KBM-7 (cell line): ENCODE measurements around the gene LPAR6.
"Not testable (repeated sequence)": the region's sequence is repeated elsewhere in the genome, so short reads cannot be mapped to it uniquely, and the experiment has no call there.

Experiments used
- DNase-seq: peaks from one replicate; pipeline ENCODE4 v3.0.0-alpha.2; 2015
- in situ Hi-C: fragments of 300-500 bp; cut with MboI; formaldehyde crosslinking; loops from 2 replicates; pipeline ENCODE4 v1.14.3; 2020; ENCODE audit warnings: low sequenced_read_pairs, low pct_unique_long_range_greater_than_20kb, mixed read lengths

LPAR6 gene

DNA sequence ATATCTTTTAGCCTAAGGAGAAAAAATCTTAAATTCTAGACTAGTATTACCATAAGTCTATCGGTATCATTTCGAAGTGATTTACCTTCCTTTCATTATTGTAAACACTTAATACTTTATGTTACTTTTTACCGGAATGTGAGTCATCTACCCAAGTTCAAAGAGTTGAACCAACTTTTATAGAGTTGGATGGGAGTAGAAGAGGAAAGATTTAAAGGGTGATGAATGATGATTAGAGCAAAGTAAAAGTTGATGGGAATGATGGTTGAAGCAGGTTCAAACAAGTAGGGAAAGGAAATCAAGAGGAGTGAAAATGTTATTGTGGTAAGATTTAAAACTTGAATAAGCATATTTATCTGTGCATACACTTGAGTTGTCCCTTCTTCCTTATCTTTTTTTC, 11.3 kb upstream of the LPAR6 start:
- in situ Hi-C loops = no loop called here
- no peak for DNase-seq

DNA sequence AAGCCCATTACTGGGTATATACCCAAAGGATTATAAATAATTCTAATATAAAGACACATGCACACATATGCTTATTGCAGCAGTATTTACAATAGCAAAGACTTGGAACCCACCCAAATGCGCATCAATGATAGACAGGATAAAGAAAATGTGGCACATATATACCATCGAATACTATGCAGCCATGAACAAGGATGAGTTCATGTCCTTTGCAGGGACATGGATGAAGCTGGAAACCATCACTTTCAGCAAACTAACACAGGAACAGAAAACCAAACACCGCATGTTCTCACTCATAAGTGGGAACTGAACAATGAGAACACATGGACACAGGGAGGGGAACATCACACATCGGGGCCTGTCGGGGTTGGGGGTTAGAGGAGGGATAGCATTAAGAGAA, 9.1 kb upstream of the LPAR6 start:
- DNase-seq, in situ Hi-C loops: not testable (repeated sequence)

DNA sequence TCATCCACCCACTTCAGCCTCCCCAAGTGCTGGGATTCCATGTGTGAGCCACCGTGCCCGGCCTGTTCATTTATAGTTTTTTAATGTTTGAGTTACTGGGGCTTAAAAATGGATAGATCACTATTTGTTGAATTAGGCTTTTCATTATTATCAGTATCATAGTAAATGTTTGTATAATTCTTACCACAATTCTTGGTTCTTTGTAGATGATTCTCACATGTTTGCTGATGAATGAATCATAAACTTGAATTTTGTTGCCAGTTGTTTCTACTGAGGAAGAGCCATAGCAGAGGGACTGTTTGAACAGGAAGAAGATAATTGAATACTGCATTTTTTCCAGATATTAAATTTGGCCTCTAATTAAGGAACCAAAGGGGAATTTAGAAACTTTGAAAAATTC, 2.6 kb upstream of the LPAR6 start:
- no peak for DNase-seq
- in situ Hi-C loops = no loop called here

DNA sequence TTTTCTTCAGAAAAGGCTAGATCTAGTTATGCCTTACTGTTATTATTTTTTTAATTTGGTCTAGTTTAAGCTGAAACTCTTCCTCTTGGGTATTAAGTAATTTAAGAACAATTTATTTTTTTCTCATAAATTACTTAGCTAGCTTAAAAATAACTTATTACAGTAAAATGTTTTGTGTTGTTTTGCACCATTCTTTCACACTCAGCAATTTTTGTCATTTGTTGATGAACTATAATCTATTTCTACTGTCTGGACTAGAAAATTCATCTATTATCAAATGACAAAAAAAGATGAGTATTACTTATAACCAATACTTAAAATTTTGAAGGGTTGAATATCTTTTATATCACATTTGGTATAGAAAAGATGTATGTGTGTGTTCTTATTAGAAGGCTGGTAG, 1.6 kb upstream of the LPAR6 start:
- in situ Hi-C loops = no loop called here

DNA sequence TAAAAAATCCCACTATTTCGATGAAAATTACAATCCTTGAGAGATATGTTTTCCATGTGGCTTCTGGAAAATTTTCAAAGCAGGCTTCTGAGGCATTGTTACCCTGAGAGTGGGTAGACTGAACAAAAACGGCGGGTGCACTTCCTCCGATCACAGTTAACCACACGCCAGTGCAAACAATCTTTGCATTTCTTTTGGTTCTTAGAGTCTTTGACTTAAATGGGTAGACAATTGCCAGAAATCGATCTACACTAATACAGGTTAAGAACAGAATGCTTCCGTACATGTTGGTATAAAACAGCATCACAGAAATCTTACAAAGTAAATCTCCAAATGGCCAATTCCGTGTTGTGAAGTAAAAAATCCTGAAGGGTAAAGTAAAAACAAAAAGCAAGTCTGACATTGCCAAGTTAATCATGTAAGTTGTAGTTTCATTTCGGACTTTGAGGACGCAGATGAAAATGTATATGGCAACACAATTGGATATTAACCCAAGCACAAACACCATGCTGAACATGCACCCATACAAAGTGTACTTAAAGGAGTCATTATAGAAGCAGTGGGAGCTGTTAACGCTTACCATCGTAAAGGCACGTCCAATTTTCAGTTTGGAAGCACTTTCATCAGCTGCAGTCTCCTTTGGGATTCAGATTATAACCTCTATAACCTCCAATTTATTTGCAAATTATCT, 927 bp downstream of the LPAR6 start:
- peak; percentile 48 for DNase-seq
- in situ Hi-C loops = no loop called here

More for the DNA sequence above, 1.6 kb upstream of the LPAR6 start:
- no peak for DNase-seq

DNA sequence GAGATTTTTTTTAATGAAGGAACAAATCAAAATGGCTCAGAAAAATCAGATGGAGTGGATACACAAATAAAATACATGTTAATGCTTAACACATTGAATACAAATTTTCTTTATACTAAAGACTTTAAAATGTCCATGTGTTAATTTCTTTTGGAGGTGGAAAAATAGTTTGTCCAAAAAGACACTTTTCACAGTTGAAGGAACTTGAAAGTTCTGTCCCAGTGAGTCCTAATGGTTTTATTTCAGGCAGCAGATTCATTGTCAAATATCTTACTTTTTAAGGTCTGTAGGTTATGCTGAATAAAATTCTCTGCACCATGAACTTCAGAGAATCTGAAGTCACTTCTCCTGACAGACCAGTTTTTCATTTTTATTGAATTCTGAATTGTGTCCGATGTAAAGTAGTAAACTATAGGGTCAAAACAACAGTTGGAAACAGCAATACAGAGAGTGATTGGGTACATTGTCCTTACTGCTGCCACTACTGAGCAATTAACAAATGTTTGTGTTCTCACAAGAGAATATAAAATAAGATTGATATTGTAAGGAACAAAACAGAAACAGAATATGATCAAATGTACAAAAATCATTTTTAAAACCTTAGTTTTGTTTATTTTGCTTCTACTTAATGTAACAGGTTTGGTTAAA, 1.6 kb downstream of the LPAR6 start:
- DNase-seq = peak; percentile 50
- in situ Hi-C loops = no loop called here

DNA sequence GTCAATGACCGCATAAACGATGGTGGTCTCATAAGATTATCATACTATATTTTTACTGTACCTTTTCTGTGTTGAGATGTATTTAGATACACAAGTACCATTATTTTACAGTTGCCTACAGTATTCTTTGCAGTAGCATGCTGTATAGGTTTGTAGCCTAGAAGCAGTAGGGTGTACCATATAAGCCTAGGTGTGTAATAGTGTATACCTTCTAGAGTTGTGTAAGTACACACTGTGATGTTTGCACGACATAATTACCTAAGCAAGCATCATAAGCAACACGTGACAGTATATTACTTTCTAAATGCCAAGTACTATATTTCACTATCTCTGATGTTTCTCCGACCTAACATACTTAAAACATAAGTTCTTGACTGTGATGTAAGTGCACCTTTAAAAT, 2.7 kb downstream of the LPAR6 start:
- peak; percentile 55 for DNase-seq
- in situ Hi-C loops = no loop called here

DNA sequence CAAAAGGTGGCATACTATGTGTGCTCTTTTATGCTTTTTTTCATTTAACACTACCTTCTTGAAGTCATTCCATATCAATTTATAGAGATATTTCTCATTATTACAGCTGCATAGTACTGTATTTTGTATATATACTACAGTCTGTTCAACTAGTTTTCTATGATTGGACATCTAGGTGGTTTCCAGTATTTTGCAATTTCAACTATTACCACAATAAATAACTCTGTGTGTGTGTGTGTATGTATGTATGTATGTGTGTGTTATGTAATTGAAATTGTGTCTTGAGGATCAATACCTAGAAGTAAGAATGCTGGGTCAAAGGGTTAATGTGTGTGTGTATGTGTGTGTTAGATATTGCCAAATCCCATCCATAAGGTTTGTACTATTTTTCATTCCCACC, 7.0 kb downstream of the LPAR6 start:
- in situ Hi-C loops = no loop called here

DNA sequence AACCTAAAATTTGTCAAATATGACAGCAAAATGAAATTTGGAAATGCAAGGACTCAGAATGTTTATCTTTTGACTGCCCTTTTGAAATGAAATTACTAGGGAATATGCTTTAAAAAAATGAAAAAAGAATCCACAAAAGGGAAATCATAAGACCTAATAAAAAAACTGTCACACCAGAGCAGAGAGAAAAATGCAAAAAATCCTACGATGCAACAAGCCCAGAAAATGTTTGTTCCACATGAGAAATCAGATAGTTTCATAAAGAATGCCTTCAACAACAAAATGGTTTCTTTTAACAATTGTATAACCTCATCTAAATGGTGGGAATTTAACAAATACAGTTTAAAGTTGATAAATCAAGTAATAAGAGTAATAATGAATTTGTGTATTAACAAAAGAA, 8.0 kb downstream of the LPAR6 start:
- DNase-seq = no peak
- in situ Hi-C loops = no loop called here

More for the DNA sequence above, 7.0 kb downstream of the LPAR6 start:
- DNase-seq = no peak

DNA sequence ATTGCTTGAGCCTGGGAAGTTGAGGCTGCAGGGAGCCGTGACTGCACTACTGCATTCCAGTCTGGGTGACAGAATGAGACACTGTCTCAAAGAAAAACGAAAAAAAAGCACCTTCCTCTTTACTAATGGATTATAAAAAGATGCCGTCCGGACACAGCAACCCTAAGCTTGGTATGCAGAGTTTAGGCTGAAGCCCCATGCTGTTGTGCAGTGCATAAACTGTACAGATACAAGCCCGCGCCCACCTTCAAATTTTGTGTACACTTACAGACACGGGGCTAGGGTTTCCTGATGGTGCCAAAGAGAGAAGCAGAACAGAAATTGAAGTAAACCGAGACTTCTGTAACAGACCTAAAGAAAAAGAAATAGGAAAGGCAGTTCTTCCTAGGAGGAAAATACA, 9.0 kb downstream of the LPAR6 start:
- in situ Hi-C loops = no loop called here
- DNase-seq = peak; percentile 49

DNA sequence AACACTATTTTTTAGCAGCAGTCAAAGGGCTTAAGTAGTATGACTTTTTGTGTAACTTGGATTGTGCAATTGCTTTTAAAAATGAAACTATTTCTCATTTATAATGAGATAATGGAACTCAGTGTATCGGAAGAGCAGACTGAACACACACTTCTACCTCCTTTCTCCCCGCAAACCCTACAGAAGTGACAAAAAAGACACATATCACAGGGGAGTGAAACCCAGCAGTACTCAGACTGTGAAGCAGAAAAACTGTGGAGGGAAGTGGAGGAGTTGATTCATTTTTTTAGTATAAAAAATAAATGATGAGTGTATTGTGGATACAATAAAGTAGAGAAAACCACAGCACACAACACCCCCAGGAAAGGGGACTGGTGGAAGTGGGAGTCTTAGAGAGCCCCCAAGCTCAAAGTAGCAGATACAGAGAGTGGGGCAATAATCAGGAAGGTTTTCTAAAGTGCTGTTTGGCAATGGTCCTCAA, 9.7 kb downstream of the LPAR6 start:
- in situ Hi-C loops = no loop called here
- DNase-seq = peak; percentile 73

DNA sequence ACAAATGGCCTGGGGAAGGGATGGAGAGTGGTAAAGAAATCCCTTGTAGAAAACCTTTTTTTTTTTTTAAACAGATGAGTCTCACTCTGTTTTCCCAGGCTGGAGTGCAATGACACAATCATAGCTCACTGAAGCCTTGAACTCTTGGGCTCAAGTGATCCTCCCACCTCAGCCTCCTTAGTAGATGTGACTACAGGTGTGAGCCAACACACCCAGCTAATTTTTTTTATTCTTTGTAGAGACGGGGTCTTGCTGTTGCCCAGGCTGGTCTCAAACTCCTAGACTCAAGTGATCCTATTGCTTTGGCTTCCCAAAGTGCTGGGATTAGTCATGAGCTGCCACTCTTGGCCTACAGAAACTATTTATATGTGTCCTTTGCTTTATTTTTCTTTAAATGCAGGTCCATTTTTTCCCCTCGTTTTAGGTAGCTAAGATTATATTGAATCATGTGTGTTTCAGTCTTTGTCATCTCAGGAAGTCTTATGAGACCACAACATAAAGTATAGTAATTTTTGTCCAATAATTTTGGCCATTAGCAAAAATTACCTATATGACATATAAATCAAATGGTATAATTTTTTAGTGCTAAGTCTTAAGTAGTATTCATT, 10.5 kb downstream of the LPAR6 start:
- in situ Hi-C loops = no loop called here
- DNase-seq = peak; percentile 37

DNA sequence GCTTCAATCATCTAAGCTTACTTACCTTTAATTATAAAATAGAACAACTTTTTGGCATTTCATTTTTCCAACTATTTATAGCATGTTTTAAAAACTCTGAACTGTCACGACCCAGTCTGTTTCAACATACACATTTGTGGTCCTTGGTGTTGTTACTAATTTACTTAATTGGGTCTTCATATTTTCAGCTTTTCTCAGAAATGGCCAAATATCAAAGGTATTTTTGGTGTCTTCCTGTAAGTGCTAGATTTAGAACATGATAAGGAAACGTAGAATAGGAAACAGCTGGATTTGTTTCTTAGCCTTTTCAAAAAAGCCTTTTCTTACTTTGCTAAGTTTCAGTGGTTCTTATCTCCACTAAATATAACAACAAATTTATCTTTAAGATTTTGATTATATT, 11.4 kb downstream of the LPAR6 start:
- in situ Hi-C loops = no loop called here

DNA sequence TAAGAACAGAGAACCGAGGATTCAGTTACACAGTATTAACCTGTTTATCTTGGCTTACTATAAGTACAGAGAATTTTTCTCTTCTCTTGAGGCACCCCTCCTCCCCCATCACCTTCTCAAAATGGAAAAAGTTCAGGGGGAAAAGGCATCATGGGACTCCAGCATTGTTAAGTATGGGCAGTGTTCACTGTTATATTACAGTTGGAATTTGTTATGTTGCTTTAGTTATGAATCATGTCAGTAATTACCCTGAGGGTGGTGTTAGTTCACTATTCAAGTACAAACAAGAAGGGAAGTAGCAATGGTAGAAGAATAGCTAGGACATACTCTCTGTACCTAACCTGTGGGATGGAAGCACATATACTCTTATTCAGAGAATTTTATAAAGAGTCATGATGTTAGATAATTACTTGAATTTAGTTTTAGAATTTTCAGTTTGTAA, 12.0 kb downstream of the LPAR6 start:
- in situ Hi-C loops = no loop called here
- DNase-seq = peak; percentile 70

More for the DNA sequence above, 11.4 kb downstream of the LPAR6 start:
- peak; percentile 79 for DNase-seq

DNA sequence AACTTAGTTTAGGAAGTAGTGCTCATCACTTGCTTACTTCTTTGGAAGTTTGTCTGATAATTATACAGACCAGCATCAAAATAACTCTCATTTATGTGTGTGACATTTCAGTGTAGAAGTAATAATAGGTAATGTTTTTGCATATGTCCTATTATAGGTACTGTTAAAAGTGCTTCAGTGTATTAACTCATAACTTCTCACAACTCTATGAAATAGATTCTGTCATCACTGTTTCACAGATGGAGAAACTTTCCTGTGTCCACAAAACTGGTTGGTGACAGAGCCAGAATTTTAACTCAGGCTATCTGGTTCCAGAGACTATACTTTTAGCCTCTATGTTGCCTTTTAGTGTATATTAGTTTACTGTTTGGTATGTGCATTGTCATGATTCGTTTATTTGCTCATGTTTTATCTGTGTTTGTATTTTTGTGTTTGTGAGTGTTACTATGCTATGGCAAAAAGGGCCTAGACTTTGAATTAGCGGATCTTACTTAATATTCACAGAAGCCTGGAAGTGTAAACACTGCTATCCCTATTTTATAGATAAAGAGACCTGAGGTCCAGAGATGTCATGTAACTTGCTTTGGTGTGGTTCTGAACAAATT, 12.7 kb downstream of the LPAR6 start:
- DNase-seq = no peak
- in situ Hi-C loops = no loop called here

DNA sequence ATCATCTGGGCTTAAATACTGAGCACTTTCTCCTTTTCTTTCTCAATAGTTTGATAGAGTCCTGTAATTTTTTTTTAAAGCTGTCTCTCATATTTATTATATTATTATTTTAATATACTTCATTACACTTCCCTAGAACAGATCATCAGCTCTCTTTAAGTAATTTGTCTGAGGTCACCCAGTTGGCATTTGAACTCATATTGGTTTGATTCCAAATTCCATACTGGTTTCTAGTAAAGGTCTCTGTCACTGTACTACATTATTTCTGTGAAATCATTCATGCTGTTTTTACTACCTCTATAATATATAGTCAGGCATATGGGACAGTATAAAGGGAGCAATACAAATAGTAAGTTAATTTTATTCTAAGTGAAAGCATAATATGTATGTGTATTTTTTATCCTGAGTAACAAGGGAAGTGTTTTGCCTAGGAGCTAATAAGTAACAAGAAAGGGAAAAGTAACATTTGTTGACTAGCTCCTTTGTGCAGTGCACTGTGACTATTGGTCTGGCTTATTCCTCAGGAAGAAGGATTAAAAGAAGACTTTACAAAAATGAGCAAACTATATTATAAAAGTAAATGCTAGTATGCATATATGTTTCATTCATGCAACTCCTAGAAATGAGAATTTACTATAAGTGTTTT, 14.3 kb downstream of the LPAR6 start:
- in situ Hi-C loops = no loop called here
- no peak for DNase-seq

DNA sequence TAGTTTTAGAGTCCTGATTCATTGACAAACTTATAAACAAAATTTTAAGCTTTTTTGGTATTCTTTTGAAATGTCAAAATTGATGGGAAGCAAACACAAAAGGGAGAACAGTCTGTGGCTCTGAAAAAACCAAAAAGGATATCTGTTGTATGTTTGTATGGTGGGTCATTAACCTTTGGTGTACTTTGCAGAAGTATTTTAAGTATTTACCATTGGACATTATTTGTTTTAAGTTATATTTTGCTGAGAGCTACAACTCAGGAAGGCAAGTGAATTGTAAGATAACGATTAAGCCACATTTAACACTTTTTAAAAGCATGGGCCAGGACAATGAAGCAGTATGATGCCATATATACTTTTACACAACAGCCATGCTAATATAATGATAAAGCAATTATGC, 15.2 kb downstream of the LPAR6 start:
- DNase-seq = no peak
- in situ Hi-C loops = no loop called here

DNA sequence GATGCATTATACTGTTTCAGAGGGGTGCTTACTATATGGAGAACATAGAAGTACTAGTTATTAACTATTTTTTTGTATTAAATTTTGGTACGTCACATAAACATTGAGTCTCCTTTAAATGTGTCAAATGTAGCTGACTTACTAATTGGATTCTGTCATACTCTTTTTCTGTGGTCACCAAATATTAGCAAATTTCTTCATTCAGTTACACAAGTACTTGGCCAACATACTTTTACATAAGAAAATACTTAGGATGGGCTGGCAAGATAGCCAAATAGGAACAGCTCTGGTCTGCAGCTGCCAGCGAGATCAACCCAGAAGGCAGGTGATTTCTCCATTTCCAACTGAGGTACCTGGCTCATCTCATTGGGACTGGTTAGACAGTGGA, 19.2 kb downstream of the LPAR6 start:
- DNase-seq = no peak
- in situ Hi-C loops = no loop called here

DNA sequence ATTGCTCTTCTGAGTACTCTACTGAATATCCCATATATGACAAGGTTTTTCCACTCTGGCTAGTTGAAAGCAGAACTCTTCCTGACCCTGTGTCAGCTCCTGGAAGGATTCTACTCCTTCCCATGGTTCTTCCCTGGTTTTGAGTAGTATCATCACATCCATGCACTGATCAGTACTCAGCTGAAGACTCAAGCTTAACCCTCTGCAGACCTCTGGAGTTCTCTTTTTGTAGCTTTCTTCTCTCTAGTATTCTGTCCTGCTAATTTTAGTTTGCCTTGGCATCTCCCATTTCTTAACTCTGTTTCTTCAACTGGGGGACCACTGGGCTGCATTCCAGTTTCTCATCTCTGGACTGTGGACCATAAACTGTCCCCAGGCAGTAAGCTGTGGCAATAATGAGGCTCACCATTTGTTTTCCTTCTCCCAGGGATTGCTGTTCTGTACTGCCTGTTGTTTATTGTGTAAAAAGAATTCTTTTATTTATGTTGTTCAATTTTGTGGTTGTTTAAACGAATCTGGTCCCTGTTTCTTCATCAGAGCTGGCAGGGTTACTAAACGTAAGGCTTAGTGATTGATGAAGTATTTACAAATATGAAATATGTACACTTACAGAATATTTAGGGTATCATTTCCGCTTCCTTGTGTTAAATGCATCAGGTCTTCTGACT, 19.7 kb downstream of the LPAR6 start:
- in situ Hi-C loops = no loop called here
- DNase-seq = no peak
